Erythroblast (primary cell): ENCODE measurements around the gene KDM4C.

ENCODE experiments used
- GATA1 ChIP-seq: IDR thresholded peaks from 2 replicates; pipeline ENCODE4 v1.6.1; 2011; ENCODE audit warnings: low read depth, mild to moderate bottlenecking, control low read depth, low read length, moderate library complexity
- POLR2A ChIP-seq: IDR thresholded peaks from 2 replicates; pipeline ENCODE4 v1.6.1; 2011; ENCODE audit warnings: mild to moderate bottlenecking, low read length

- peak; percentile 79 for TF ChIP-seq POLR2A
- TF ChIP-seq GATA1: no peak
These were observed 174.1 kb downstream of the KDM4C start for GRCh38 chr9:6931913-6932312.
